Measurements from ENCODE around the gene HVCN1.
"Not testable (repeated sequence)": the region's sequence is repeated elsewhere in the genome, so short reads cannot be mapped to it uniquely, and the experiment has no call there.

Gene HVCN1

GRCh38 chr12:110661337-110661972, 27.5 kb downstream of the HVCN1 start:
- peak; percentile 49 to 61 for DNase-seq

- DNase-seq: no peak
Observed at GRCh38 chr12:110658878-110659277, 30.0 kb downstream of the HVCN1 start.

GRCh38 chr12:110658242-110658641, 30.7 kb downstream of the HVCN1 start:
- no peak for DNase-seq

- no peak for DNase-seq
Observed at GRCh38 chr12:110657747-110658146, 31.2 kb downstream of the HVCN1 start.

GRCh38 chr12:110656071-110656655, 32.8 kb downstream of the HVCN1 start:
- DNase-seq: no peak

GRCh38 chr12:110654238-110654637, 34.7 kb downstream of the HVCN1 start:
- not testable (repeated sequence) for DNase-seq

- no peak for DNase-seq
Observed at GRCh38 chr12:110649341-110649847, 39.5 kb downstream of the HVCN1 start.

GRCh38 chr12:110647631-110648040, 41.3 kb downstream of the HVCN1 start:
- peak in 1 of 2 experiments; percentile 14 for DNase-seq

- no peak for DNase-seq
Observed at GRCh38 chr12:110641521-110641920, 47.4 kb downstream of the HVCN1 start.

GRCh38 chr12:110640275-110641025, 48.5 kb downstream of the HVCN1 start:
- no peak for DNase-seq

GRCh38 chr12:110639336-110640141, 49.4 kb downstream of the HVCN1 start:
- DNase-seq: no peak

GRCh38 chr12:110638796-110639195, 50.1 kb downstream of the HVCN1 start:
- DNase-seq: no peak

- DNase-seq: no peak
Observed at GRCh38 chr12:110637869-110638441, 51.0 kb downstream of the HVCN1 start.

GRCh38 chr12:110636516-110636915, 52.4 kb downstream of the HVCN1 start:
- DNase-seq: no peak

- DNase-seq: peak in 1 of 2 experiments; percentile 9
Observed at GRCh38 chr12:110635055-110635454, 53.9 kb downstream of the HVCN1 start.

- no peak for DNase-seq
Observed at GRCh38 chr12:110627500-110628195, 61.3 kb downstream of the HVCN1 start.

- DNase-seq: no peak
Observed at GRCh38 chr12:110622582-110622981, 66.3 kb downstream of the HVCN1 start.

- DNase-seq: peak; percentile 34 to 54
Observed at GRCh38 chr12:110619534-110619953, 69.4 kb downstream of the HVCN1 start.

- DNase-seq: no peak
Observed at GRCh38 chr12:110616471-110617115, 72.3 kb downstream of the HVCN1 start.

- no peak for DNase-seq
Observed at GRCh38 chr12:110615171-110615570, 73.7 kb downstream of the HVCN1 start.
